CD14-positive monocyte (primary cell): ENCODE measurements around the gene FBXW11. TPM values are rescaled to one million over a fixed set of nuclear protein-coding genes. Genes with fewer than 3 reads are reported as not detected.

ENCODE experiments used
- DNase-seq, 3 donors: peaks; one replicate each; pipeline ENCODE4 v3.0.0-alpha.2; 2011 to 2022
- H2AFZ ChIP-seq: 2 replicates; pipeline ENCODE4 v1.6.0; 2012; ENCODE audit warnings: mild to moderate bottlenecking, low read depth, low read length, inconsistent platforms; ENCODE audit not compliant: insufficient read depth, poor library complexity, severe bottlenecking
- H3K27ac ChIP-seq, 2 donors: 1 replicate in 1 of 2; 2 replicates in 1 of 2; pipeline ENCODE4 v1.5.1; 2012 to 2013; ENCODE audit warnings: low read length in 2 of 2, control low read depth in 1 of 2, inconsistent platforms in 1 of 2, low read depth in 1 of 2, mild to moderate bottlenecking in 1 of 2
- H3K27me3 ChIP-seq, 2 donors: one replicate each; pipeline versions ENCODE4 v1.6.0 to v1.6.1; 2011 to 2013; ENCODE audit warnings: low read length in 2 of 2; ENCODE audit not compliant: control insufficient read depth in 2 of 2, insufficient read depth in 2 of 2
- H3K36me3 ChIP-seq, 2 donors: replicated peaks in 1 of 2; 1 replicate in 1 of 2; 2 replicates in 1 of 2; pipeline versions ENCODE4 v1.5.1 to v1.6.1; 2012 to 2013; ENCODE audit warnings: low read length in 2 of 2, control low read depth in 1 of 2, inconsistent platforms in 1 of 2, mild to moderate bottlenecking in 1 of 2; ENCODE audit not compliant: insufficient read depth in 2 of 2, control insufficient read depth in 1 of 2
- H3K4me1 ChIP-seq, 2 donors: 1 replicate in 1 of 2; 2 replicates in 1 of 2; pipeline versions ENCODE4 v1.5.1 to v1.6.1; 2012 to 2013; ENCODE audit warnings: low read length in 2 of 2, control low read depth in 1 of 2, inconsistent platforms in 1 of 2, mild to moderate bottlenecking in 1 of 2, moderate library complexity in 1 of 2; ENCODE audit not compliant: insufficient read depth in 2 of 2, control insufficient read depth in 1 of 2
- H3K4me2 ChIP-seq: replicated peaks from 2 replicates; pipeline ENCODE3; 2012; ENCODE audit warnings: low read length, moderate library complexity, mild to moderate bottlenecking; ENCODE audit not compliant: poor library complexity, severe bottlenecking; ENCODE audit errors: extremely low read depth
- H3K4me3 ChIP-seq, 3 experiments: fragments of 200-600 bp in 1 of 3; sonication (generic) in 1 of 3; replicated peaks in 1 of 3; 1 replicate in 2 of 3; 2 replicates in 1 of 3; pipeline ENCODE4 v1.5.1; 2011 to 2013; ENCODE audit warnings: low read length in 3 of 3, mild to moderate bottlenecking in 3 of 3, control low read depth in 2 of 3, low read depth in 2 of 3, inconsistent platforms in 1 of 3, moderate library complexity in 1 of 3
- H3K79me2 ChIP-seq: 2 replicates; pipeline ENCODE4 v1.6.0; 2012; ENCODE audit warnings: mild to moderate bottlenecking, control low read depth, inconsistent platforms, low read length, moderate library complexity; ENCODE audit not compliant: insufficient read depth
- H3K9ac ChIP-seq: 2 replicates; pipeline ENCODE4 v1.6.0; 2017; ENCODE audit warnings: low read length, mild to moderate bottlenecking; ENCODE audit not compliant: insufficient read depth, poor library complexity, severe bottlenecking
- H3K9me3 ChIP-seq, 2 donors: replicated peaks in 1 of 2; 1 replicate in 1 of 2; 2 replicates in 1 of 2; pipeline versions ENCODE4 v1.5.1 to v1.6.1; 2012 to 2013; ENCODE audit warnings: low read length in 2 of 2, control low read depth in 1 of 2; ENCODE audit not compliant: control insufficient read depth in 1 of 2, insufficient read depth in 1 of 2
- H4K20me1 ChIP-seq: 2 replicates; pipeline ENCODE4 v1.6.0; 2012; ENCODE audit warnings: mild to moderate bottlenecking, low read length, control low read depth, moderate library complexity; ENCODE audit not compliant: insufficient read depth
- H3K27ac Mint-ChIP-seq, 7 donors: one replicate each; pipeline ENCODE4 v1.8.0; 2020; ENCODE audit warnings: mild to moderate bottlenecking in 7 of 7, mixed read lengths in 7 of 7, moderate library complexity in 6 of 7, inconsistent platforms in 2 of 7
- H3K27me3 Mint-ChIP-seq, 3 donors: one replicate each; pipeline ENCODE4 v1.8.0; 2021 to 2022; ENCODE audit warnings: low read depth in 3 of 3, mild to moderate bottlenecking in 3 of 3, mixed read lengths in 3 of 3, moderate library complexity in 3 of 3, inconsistent platforms in 1 of 3
- H3K36me3 Mint-ChIP-seq, 2 donors: one replicate each; pipeline ENCODE4 v1.8.0; 2020; ENCODE audit warnings: mixed read lengths in 2 of 2, inconsistent platforms in 1 of 2, mild to moderate bottlenecking in 1 of 2
- H3K4me1 Mint-ChIP-seq: one replicate; pipeline ENCODE4 v1.8.0; 2020; ENCODE audit warnings: mild to moderate bottlenecking, mixed read lengths
- H3K4me3 Mint-ChIP-seq, 2 donors: one replicate each; pipeline ENCODE4 v1.8.0; 2020; ENCODE audit warnings: mild to moderate bottlenecking in 2 of 2, mixed read lengths in 2 of 2, moderate library complexity in 1 of 2
- H3K9me3 Mint-ChIP-seq, 7 donors: one replicate each; pipeline ENCODE4 v1.8.0; 2020 to 2022; ENCODE audit warnings: mixed read lengths in 7 of 7, mild to moderate bottlenecking in 6 of 7, moderate library complexity in 6 of 7, inconsistent platforms in 2 of 7
- WGBS: methylation state at CpG from one replicate; pipeline ENCODE4 v1.1.5; 2013; ENCODE audit warnings: missing lambda C conversion rate; ENCODE audit not compliant: insufficient coverage; 5-methylcytosine and 5-hydroxymethylcytosine counted together
- intact Hi-C, 2 donors: fragments of 100-400 bp; cut with micrococcal nuclease; formaldehyde crosslinking; loops; one replicate each; pipeline versions ENCODE4 v1.15.0 to v1.15.1; 2023
- polyA plus RNA-seq, 3 donors: library from polyadenylated mRNA; depleted of rRNA in 1 of 3; unstranded in 2 of 3; stranded (reverse) in 1 of 3; fragments of 300-500 nt in 2 of 3; fragments of >200 nt in 1 of 3; fragmentation: Illumina TruSeq in 2 of 3; gene quantifications; 1 replicate in 2 of 3; 2 replicates in 1 of 3; pipeline ENCODE4 v1.2.3, GENCODE V29; 2012 to 2021
- TF ChIP-seq, protein P1 (sequence below): fragments of 200-600 bp; IDR thresholded peaks from one replicate; pipeline ENCODE4 v1.8.0; 2022; ENCODE audit warnings: antibody characterized with exemption, mild to moderate bottlenecking

FBXW11 gene
- polyA plus RNA-seq, 3 donors: 15.0 to 24.5 (median 18.2) TPM

DNA sequence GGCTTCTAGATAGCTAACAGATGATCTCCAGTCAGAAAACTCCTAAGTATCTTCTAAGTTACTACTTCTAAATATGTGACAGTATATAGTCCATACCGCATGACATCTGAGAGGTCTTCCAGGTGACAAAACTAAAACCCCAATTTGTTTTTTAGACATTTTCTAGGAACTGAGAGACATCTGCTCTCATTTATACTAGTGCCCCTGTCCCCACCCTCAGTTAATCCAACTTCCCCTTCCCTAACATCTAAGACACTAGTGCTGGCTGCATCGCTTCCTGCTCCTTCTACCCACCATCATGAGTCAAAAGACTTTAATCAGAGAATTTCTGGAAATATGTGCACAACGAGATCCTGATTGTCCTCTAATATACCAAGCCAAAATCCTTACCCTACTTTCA lies 37.9 kb downstream of the FBXW11 start:
- intact Hi-C loops: no loop called here
- H3K27ac Mint-ChIP-seq: peak overlapping the region in 5 of 7 donors; percentile 16 to 84 (median 44)
- 13% methylated on average over 2 of the region's 3 CpGs for WGBS
- TF ChIP-seq, protein P1, sequence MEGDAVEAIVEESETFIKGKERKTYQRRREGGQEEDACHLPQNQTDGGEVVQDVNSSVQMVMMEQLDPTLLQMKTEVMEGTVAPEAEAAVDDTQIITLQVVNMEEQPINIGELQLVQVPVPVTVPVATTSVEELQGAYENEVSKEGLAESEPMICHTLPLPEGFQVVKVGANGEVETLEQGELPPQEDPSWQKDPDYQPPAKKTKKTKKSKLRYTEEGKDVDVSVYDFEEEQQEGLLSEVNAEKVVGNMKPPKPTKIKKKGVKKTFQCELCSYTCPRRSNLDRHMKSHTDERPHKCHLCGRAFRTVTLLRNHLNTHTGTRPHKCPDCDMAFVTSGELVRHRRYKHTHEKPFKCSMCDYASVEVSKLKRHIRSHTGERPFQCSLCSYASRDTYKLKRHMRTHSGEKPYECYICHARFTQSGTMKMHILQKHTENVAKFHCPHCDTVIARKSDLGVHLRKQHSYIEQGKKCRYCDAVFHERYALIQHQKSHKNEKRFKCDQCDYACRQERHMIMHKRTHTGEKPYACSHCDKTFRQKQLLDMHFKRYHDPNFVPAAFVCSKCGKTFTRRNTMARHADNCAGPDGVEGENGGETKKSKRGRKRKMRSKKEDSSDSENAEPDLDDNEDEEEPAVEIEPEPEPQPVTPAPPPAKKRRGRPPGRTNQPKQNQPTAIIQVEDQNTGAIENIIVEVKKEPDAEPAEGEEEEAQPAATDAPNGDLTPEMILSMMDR: no peak
- peaks cover 12 to 13% of the 10 kb centered on the region in 2 donors for H3K36me3 Mint-ChIP-seq
- Histone ChIP-seq H4K20me1 (peaks cover 95% of the 10 kb centered on the region), H3K36me3 (peaks cover 0 to 5% of the 10 kb centered on the region in 2 donors), H2AFZ (no peak overlapping the region), H3K9me3 (no peaks in the 10 kb centered on the region), H3K4me3 (no peak overlapping the region), H3K27ac (peak overlapping the region in 1 of 2 donors; percentile 33), H3K27me3 (no peaks in the 10 kb centered on the region), H3K9ac (no peak overlapping the region), H3K4me1 (peaks cover 16 to 35% of the 10 kb centered on the region in 2 donors), H3K79me2 (peaks cover 96% of the 10 kb centered on the region), H3K4me2 (no peak overlapping the region)
- no peaks in the 10 kb centered on the region for H3K27me3 Mint-ChIP-seq
- H3K4me3 Mint-ChIP-seq: no peak overlapping the region
- H3K4me1 Mint-ChIP-seq: peaks cover 44% of the 10 kb centered on the region
- H3K9me3 Mint-ChIP-seq: peaks cover 0 to 8% (median 2%) of the 10 kb centered on the region in 7 donors
- peak in 1 of 3 donors; percentile 22 for DNase-seq

DNA sequence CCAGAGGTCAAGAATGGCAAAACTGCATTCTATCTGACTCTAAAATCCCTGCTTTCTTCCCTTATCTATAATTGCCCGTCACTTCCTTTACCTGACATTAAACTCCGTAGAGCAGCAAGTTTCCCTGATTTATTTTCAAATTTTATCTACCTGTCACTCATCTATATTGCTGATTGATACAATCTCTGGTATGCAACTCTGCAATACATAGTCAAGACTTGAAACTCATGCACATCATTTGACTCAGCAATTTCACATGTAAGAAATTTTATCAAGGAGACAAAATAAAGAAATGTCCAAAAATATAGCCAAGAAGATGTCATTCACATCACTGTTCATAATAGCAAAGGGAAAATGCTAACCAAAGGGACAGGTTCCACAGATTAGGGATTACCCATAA lies 39.5 kb downstream of the FBXW11 start:
- H3K27ac Mint-ChIP-seq: no peak overlapping the region
- TF ChIP-seq, protein P1: no peak
- Histone ChIP-seq H3K36me3 (peaks cover 0 to 5% of the 10 kb centered on the region in 2 donors), H3K9ac (no peak overlapping the region), H3K27me3 (no peaks in the 10 kb centered on the region), H3K4me2 (no peak overlapping the region), H3K4me1 (peaks cover 13 to 32% of the 10 kb centered on the region in 2 donors), H3K79me2 (peaks cover 97% of the 10 kb centered on the region), H3K27ac (peak overlapping the region in 1 of 2 donors; percentile 65), H4K20me1 (peaks cover 99% of the 10 kb centered on the region), H3K4me3 (no peak overlapping the region), H2AFZ (no peak overlapping the region), H3K9me3 (no peaks in the 10 kb centered on the region)
- H3K36me3 Mint-ChIP-seq: peaks cover 12 to 13% of the 10 kb centered on the region in 2 donors
- intact Hi-C loops: no loop called here
- peaks cover 0 to 8% (median 2%) of the 10 kb centered on the region in 7 donors for H3K9me3 Mint-ChIP-seq
- H3K4me1 Mint-ChIP-seq: peaks cover 47% of the 10 kb centered on the region
- no peak overlapping the region for H3K4me3 Mint-ChIP-seq
- no peaks in the 10 kb centered on the region for H3K27me3 Mint-ChIP-seq
- DNase-seq: no peak
- 56% methylated on average over 2 of the region's 2 CpGs for WGBS
